GM23338 (cell line): ENCODE results near the gene CFI. TPM values are rescaled to one million over a fixed set of nuclear protein-coding genes. Genes with fewer than 3 reads are reported as not detected.

ENCODE experiments used
- ATAC-seq: fragments of 200-7000 bp; cut with Tn5 transposase; 3 replicates; pipeline ENCODE4 v1.9.1; 2020
- DNase-seq: peaks from one replicate; pipeline ENCODE4 v3.0.0-alpha.2; 2015; ENCODE audit warnings: low spot score
- H2AFZ ChIP-seq: fragments of 200-600 bp; sonication (generic); 2 replicates; pipeline ENCODE4 v1.8.0; 2016; ENCODE audit warnings: antibody characterized with exemption, mild to moderate bottlenecking, moderate library complexity
- H3F3A ChIP-seq: fragments of 200-600 bp; sonication (generic); replicated peaks from 2 replicates; pipeline ENCODE4 v1.8.0; 2017; ENCODE audit warnings: antibody characterized with exemption, mixed run types, low read depth
- H3K27ac ChIP-seq: fragments of 200-600 bp; sonication (generic); 2 replicates; pipeline ENCODE4 v1.6.1; 2016; ENCODE audit warnings: low read depth
- H3K27me3 ChIP-seq: fragments of 200-600 bp; sonication (generic); 2 replicates; pipeline ENCODE4 v1.8.0; 2016; ENCODE audit warnings: mild to moderate bottlenecking, mixed run types, moderate library complexity; ENCODE audit not compliant: insufficient read depth
- H3K36me3 ChIP-seq: fragments of 200-600 bp; sonication (generic); 2 replicates; pipeline ENCODE4 v1.8.0; 2016; ENCODE audit warnings: mild to moderate bottlenecking; ENCODE audit not compliant: insufficient read depth
- H3K4me1 ChIP-seq: fragments of 200-600 bp; sonication (generic); 2 replicates; pipeline ENCODE4 v1.8.0; 2016; ENCODE audit warnings: mild to moderate bottlenecking, moderate library complexity; ENCODE audit not compliant: insufficient read depth
- H3K4me2 ChIP-seq: fragments of 200-600 bp; sonication (generic); 2 replicates; pipeline ENCODE4 v1.7.1; 2017; ENCODE audit warnings: mixed run types
- H3K4me3 ChIP-seq: fragments of 200-600 bp; sonication (generic); 2 replicates; pipeline ENCODE4 v1.6.1; 2016; ENCODE audit warnings: mixed run types
- H3K79me2 ChIP-seq: fragments of 200-600 bp; sonication (generic); replicated peaks from 2 replicates; pipeline ENCODE4 v1.8.0; 2017; ENCODE audit warnings: mild to moderate bottlenecking; ENCODE audit not compliant: insufficient read depth
- H3K9me2 ChIP-seq: fragments of 200-600 bp; sonication (generic); 2 replicates; pipeline ENCODE4 v1.8.0; 2017; ENCODE audit not compliant: insufficient read depth
- H4K20me1 ChIP-seq: fragments of 200-600 bp; sonication (generic); replicated peaks from 2 replicates; pipeline ENCODE4 v1.8.0; 2017; ENCODE audit warnings: mild to moderate bottlenecking; ENCODE audit not compliant: insufficient read depth
- H3K27ac Mint-ChIP-seq: 2 replicates; pipeline ENCODE4 v1.8.0; 2020; ENCODE audit warnings: inconsistent platforms, mild to moderate bottlenecking, moderate library complexity, mixed read lengths
- H3K27me3 Mint-ChIP-seq: 3 replicates; pipeline ENCODE4 v1.8.0; 2022; ENCODE audit warnings: low read depth, mild to moderate bottlenecking, moderate library complexity, mixed read lengths, inconsistent platforms; ENCODE audit not compliant: insufficient read depth, poor library complexity
- H3K36me3 Mint-ChIP-seq: 3 replicates; pipeline ENCODE4 v1.8.0; 2021; ENCODE audit warnings: low read depth, mild to moderate bottlenecking, inconsistent platforms, moderate library complexity, mixed read lengths
- H3K4me1 Mint-ChIP-seq: 3 replicates; pipeline ENCODE4 v1.8.0; 2020; ENCODE audit warnings: mild to moderate bottlenecking, inconsistent platforms, mixed read lengths
- H3K4me3 Mint-ChIP-seq: 3 replicates; pipeline ENCODE4 v1.8.0; 2021; ENCODE audit warnings: moderate library complexity, mild to moderate bottlenecking, inconsistent platforms, mixed read lengths
- H3K9me3 Mint-ChIP-seq: 3 replicates; pipeline ENCODE4 v1.8.0; 2020; ENCODE audit warnings: moderate library complexity, mild to moderate bottlenecking, inconsistent platforms, mixed read lengths
- CREB1 ChIP-seq: fragments of 250-450 bp; sonication (Bioruptor Pico); IDR thresholded peaks from 2 replicates; pipeline ENCODE4 v1.5.0; 2020; ENCODE audit warnings: low read depth, mild to moderate bottlenecking, moderate library complexity
- EZH2 ChIP-seq: fragments of 200-600 bp; sonication (generic); IDR thresholded peaks from one replicate; pipeline ENCODE4 v1.8.0; 2017; ENCODE audit warnings: antibody characterized with exemption, mild to moderate bottlenecking, low read depth; ENCODE audit not compliant: unreplicated experiment
- EZH2phosphoT487 ChIP-seq: fragments of 200-600 bp; sonication (generic); IDR thresholded peaks from one replicate; pipeline ENCODE4 v1.8.1; 2018; ENCODE audit warnings: antibody characterized with exemption; ENCODE audit not compliant: unreplicated experiment
- JUNB ChIP-seq: IDR thresholded peaks from one replicate; pipeline ENCODE4 v1.6.1; 2016; ENCODE audit warnings: antibody characterized with exemption; ENCODE audit not compliant: unreplicated experiment
- NANOG ChIP-seq: IDR thresholded peaks from 2 replicates; pipeline ENCODE4 v1.6.1; 2016; ENCODE audit warnings: antibody characterized with exemption, borderline replicate concordance
- POLR2AphosphoS5 ChIP-seq: IDR thresholded peaks from 2 replicates; pipeline ENCODE4 v1.6.1; 2016; ENCODE audit warnings: antibody characterized with exemption, low read depth
- STAT1 ChIP-seq: IDR thresholded peaks from one replicate; pipeline ENCODE4 v1.6.1; 2016; ENCODE audit warnings: antibody characterized with exemption; ENCODE audit not compliant: unreplicated experiment
- ZNF114 ChIP-seq: fragments of 250-450 bp; sonication (Bioruptor Pico); IDR thresholded peaks from 2 replicates; pipeline ENCODE4 v1.5.0; 2020; ENCODE audit warnings: mild to moderate bottlenecking, moderate library complexity
- ZNF331 ChIP-seq: fragments of 250-450 bp; sonication (Bioruptor Pico); IDR thresholded peaks from 2 replicates; pipeline ENCODE4 v1.5.0; 2020; ENCODE audit warnings: low read depth, mild to moderate bottlenecking, moderate library complexity
- polyA plus RNA-seq: library from polyadenylated mRNA; unstranded; fragments of >200 nt; fragmentation: Nextera tagmentation; extraction: Ambion mirVana; gene quantifications from 2 replicates; pipeline ENCODE4 v1.2.1, GENCODE V29; 2016
- total RNA-seq: library from RNA; depleted of rRNA; stranded (reverse); fragments of >200 nt; shearing (Covaris generic); gene quantifications from 2 replicates; pipeline ENCODE4 v1.2.3, GENCODE V29; 2014
- TF ChIP-seq, protein P1 (sequence below), 2 experiments: fragments of 200-600 bp in 1 of 2; sonication (generic) in 1 of 2; conservative IDR thresholded peaks; 2 replicates each; pipeline versions ENCODE4 v1.5.1 to v1.6.1; 2016 to 2017; ENCODE audit warnings: antibody characterized with exemption in 2 of 2, low read depth in 2 of 2, mild to moderate bottlenecking in 2 of 2, moderate library complexity in 1 of 2
- TF ChIP-seq, protein P2 (sequence below): fragments of 250-450 bp; sonication (Bioruptor Pico); IDR thresholded peaks from 2 replicates; pipeline ENCODE4 v1.5.0; 2020; ENCODE audit warnings: mild to moderate bottlenecking, moderate library complexity
- TF ChIP-seq, protein P3 (sequence below): IDR thresholded peaks from one replicate; pipeline ENCODE4 v1.6.1; 2018; ENCODE audit warnings: antibody characterized with exemption; ENCODE audit not compliant: unreplicated experiment
- TF ChIP-seq, protein P4 (sequence below): IDR thresholded peaks from 2 replicates; pipeline ENCODE4 v1.6.1; 2016; ENCODE audit warnings: antibody characterized with exemption

CFI gene
- total and polyA plus RNA-seq, 2 experiments from 2014 or later, result not detected

DNA sequence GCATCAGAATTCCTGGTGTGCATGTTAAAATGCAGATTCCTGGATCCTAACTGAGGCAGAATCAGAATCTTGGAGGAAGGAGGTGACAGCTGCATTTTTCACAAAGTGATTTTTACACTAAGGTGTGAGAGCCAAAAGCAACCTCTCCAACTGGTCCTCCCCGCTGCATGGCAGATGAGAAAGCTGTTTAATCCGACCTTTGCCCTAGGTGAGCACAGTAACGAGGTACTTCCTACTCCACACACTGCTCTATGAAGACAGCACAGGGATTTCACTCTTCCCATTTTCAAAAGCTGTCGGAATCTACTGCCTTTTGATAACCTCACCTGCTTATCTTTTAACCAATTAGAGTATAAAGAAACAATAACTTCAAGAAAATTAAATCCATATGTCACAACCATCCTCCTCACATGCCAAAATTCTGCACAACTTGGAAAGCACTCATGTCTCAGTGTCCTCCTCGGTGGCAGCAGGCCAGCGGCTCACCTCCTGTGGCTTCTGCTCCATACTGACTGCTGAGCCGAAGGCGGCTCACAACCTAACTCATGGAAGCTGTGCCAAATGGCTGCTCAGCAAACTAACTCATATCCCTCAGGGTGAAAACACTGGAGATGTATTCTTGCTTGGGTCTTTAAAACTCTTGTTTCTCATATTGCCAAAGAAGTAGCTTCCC is 102.1 kb downstream of the CFI start:
- no peak overlapping the region for H3K4me2 ChIP-seq
- peaks cover 30% of the 10 kb centered on the region for H3K79me2 ChIP-seq
- H3K27ac Mint-ChIP-seq, result peak overlapping the region; percentile 83; the same call in 1 of the 2 replicates

More for the DNA sequence above, 102.1 kb downstream of the CFI start:
- Mint-ChIP-seq H3K36me3 (peaks cover 37% of the 10 kb centered on the region), H3K4me1 (peaks cover 22% of the 10 kb centered on the region), H3K4me3 (no peak overlapping the region), H3K9me3 (no peaks in the 10 kb centered on the region; the same call in 2 of the 3 replicates), H3K27me3 (peaks cover 10% of the 10 kb centered on the region)
- H3K27me3 ChIP-seq, result no peaks in the 10 kb centered on the region
- no peak overlapping the region for H3K4me3 ChIP-seq
- DNase-seq (no peak), ATAC-seq (no peak)
- peaks cover 11% of the 10 kb centered on the region; the same call in 1 of the 2 replicates for H3F3A ChIP-seq
- H2AFZ ChIP-seq, result no peak overlapping the region
- H3K4me1 ChIP-seq, result peaks cover 16% of the 10 kb centered on the region
- peaks cover 3% of the 10 kb centered on the region; the same call in 1 of the 2 replicates for H4K20me1 ChIP-seq
- H3K36me3 ChIP-seq, result no peaks in the 10 kb centered on the region
- H3K9me2 ChIP-seq, result no peaks in the 10 kb centered on the region
- no peak for TF ChIP-seq ZNF114 (CRISPR knock-in tag)
- TF ChIP-seq, protein P1, sequence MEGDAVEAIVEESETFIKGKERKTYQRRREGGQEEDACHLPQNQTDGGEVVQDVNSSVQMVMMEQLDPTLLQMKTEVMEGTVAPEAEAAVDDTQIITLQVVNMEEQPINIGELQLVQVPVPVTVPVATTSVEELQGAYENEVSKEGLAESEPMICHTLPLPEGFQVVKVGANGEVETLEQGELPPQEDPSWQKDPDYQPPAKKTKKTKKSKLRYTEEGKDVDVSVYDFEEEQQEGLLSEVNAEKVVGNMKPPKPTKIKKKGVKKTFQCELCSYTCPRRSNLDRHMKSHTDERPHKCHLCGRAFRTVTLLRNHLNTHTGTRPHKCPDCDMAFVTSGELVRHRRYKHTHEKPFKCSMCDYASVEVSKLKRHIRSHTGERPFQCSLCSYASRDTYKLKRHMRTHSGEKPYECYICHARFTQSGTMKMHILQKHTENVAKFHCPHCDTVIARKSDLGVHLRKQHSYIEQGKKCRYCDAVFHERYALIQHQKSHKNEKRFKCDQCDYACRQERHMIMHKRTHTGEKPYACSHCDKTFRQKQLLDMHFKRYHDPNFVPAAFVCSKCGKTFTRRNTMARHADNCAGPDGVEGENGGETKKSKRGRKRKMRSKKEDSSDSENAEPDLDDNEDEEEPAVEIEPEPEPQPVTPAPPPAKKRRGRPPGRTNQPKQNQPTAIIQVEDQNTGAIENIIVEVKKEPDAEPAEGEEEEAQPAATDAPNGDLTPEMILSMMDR (conservative IDR thresholded peaks at IDR 0.05; ENCODE audit: low read depth in 2 of 2), result no peak
- TF ChIP-seq STAT1, result no peak
- no peak for TF ChIP-seq ZNF331
- TF ChIP-seq, protein P2, sequence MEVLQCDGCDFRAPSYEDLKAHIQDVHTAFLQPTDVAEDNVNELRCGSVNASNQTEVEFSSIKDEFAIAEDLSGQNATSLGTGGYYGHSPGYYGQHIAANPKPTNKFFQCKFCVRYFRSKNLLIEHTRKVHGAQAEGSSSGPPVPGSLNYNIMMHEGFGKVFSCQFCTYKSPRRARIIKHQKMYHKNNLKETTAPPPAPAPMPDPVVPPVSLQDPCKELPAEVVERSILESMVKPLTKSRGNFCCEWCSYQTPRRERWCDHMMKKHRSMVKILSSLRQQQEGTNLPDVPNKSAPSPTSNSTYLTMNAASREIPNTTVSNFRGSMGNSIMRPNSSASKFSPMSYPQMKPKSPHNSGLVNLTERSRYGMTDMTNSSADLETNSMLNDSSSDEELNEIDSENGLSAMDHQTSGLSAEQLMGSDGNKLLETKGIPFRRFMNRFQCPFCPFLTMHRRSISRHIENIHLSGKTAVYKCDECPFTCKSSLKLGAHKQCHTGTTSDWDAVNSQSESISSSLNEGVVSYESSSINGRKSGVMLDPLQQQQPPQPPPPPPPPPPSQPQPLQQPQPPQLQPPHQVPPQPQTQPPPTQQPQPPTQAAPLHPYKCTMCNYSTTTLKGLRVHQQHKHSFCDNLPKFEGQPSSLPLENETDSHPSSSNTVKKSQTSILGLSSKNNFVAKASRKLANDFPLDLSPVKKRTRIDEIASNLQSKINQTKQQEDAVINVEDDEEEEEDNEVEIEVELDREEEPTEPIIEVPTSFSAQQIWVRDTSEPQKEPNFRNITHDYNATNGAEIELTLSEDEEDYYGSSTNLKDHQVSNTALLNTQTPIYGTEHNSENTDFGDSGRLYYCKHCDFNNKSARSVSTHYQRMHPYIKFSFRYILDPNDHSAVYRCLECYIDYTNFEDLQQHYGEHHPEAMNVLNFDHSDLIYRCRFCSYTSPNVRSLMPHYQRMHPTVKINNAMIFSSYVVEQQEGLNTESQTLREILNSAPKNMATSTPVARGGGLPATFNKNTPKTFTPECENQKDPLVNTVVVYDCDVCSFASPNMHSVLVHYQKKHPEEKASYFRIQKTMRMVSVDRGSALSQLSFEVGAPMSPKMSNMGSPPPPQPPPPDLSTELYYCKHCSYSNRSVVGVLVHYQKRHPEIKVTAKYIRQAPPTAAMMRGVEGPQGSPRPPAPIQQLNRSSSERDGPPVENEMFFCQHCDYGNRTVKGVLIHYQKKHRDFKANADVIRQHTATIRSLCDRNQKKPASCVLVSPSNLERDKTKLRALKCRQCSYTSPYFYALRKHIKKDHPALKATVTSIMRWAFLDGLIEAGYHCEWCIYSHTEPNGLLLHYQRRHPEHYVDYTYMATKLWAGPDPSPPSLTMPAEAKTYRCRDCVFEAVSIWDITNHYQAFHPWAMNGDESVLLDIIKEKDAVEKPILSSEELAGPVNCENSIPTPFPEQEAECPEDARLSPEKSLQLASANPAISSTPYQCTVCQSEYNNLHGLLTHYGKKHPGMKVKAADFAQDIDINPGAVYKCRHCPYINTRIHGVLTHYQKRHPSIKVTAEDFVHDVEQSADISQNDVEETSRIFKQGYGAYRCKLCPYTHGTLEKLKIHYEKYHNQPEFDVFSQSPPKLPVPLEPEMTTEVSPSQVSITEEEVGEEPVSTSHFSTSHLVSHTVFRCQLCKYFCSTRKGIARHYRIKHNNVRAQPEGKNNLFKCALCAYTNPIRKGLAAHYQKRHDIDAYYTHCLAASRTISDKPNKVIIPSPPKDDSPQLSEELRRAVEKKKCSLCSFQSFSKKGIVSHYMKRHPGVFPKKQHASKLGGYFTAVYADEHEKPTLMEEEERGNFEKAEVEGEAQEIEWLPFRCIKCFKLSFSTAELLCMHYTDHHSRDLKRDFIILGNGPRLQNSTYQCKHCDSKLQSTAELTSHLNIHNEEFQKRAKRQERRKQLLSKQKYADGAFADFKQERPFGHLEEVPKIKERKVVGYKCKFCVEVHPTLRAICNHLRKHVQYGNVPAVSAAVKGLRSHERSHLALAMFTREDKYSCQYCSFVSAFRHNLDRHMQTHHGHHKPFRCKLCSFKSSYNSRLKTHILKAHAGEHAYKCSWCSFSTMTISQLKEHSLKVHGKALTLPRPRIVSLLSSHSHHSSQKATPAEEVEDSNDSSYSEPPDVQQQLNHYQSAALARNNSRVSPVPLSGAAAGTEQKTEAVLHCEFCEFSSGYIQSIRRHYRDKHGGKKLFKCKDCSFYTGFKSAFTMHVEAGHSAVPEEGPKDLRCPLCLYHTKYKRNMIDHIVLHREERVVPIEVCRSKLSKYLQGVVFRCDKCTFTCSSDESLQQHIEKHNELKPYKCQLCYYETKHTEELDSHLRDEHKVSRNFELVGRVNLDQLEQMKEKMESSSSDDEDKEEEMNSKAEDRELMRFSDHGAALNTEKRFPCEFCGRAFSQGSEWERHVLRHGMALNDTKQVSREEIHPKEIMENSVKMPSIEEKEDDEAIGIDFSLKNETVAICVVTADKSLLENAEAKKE (CRISPR knock-in tag), result no peak
- TF ChIP-seq, protein P3, sequence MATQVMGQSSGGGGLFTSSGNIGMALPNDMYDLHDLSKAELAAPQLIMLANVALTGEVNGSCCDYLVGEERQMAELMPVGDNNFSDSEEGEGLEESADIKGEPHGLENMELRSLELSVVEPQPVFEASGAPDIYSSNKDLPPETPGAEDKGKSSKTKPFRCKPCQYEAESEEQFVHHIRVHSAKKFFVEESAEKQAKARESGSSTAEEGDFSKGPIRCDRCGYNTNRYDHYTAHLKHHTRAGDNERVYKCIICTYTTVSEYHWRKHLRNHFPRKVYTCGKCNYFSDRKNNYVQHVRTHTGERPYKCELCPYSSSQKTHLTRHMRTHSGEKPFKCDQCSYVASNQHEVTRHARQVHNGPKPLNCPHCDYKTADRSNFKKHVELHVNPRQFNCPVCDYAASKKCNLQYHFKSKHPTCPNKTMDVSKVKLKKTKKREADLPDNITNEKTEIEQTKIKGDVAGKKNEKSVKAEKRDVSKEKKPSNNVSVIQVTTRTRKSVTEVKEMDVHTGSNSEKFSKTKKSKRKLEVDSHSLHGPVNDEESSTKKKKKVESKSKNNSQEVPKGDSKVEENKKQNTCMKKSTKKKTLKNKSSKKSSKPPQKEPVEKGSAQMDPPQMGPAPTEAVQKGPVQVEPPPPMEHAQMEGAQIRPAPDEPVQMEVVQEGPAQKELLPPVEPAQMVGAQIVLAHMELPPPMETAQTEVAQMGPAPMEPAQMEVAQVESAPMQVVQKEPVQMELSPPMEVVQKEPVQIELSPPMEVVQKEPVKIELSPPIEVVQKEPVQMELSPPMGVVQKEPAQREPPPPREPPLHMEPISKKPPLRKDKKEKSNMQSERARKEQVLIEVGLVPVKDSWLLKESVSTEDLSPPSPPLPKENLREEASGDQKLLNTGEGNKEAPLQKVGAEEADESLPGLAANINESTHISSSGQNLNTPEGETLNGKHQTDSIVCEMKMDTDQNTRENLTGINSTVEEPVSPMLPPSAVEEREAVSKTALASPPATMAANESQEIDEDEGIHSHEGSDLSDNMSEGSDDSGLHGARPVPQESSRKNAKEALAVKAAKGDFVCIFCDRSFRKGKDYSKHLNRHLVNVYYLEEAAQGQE, result no peak
- TF ChIP-seq JUNB, result no peak
- TF ChIP-seq CREB1 (CRISPR knock-in tag), result no peak
- TF ChIP-seq NANOG, result no peak
- TF ChIP-seq EZH2phosphoT487, result no peak
- no peak for TF ChIP-seq EZH2
- TF ChIP-seq, protein P4, sequence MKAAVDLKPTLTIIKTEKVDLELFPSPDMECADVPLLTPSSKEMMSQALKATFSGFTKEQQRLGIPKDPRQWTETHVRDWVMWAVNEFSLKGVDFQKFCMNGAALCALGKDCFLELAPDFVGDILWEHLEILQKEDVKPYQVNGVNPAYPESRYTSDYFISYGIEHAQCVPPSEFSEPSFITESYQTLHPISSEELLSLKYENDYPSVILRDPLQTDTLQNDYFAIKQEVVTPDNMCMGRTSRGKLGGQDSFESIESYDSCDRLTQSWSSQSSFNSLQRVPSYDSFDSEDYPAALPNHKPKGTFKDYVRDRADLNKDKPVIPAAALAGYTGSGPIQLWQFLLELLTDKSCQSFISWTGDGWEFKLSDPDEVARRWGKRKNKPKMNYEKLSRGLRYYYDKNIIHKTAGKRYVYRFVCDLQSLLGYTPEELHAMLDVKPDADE, result no peak
- TF ChIP-seq POLR2AphosphoS5, result no peak
- H3K27ac ChIP-seq, result no peak overlapping the region; the same call in 1 of the 2 replicates
